Measurements from ENCODE around the gene TSPAN32.

The TSPAN32 gene

DNA sequence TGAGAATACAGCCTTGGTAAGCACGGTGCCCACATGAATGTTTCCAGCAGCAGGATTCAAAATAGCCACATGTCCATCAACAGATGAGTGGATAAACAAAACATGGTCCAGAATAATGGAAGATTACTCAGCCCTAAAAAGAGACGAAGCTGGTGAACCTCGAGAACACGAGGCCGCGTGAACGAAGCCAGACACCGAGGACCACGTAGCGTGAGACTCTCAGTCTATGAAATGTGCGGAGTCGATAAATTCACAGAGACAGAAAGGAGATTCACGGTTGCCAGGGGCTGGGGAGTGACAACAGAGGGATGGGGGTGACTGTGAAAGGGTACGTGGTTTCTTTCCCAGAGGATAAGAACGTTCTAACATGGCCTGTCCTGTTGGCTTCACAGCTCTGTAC, 28.5 kb upstream of the TSPAN32 start:
- no peak overlapping the region for H3K27ac ChIP-seq (ENCODE audit: extremely low read depth, low read depth, low read length)
- TF ChIP-seq ZNF747 (tag by site-specific recombination; IDR thresholded peaks at IDR 0.05) (no peak), ZNF37A (tag by site-specific recombination; IDR thresholded peaks at IDR 0.05) (no peak), ZNF677 (tag by site-specific recombination; IDR thresholded peaks at IDR 0.05) (no peak), ZNF133 (tag by site-specific recombination; IDR thresholded peaks at IDR 0.05) (no peak)
- ChIA-PET POLR2A (no interaction called here), CTCF (interaction anchor here (0.6 to 1.4 kb wide), 3 partner anchors 76 to 1425 kb away, joined by 3 to 6 read pairs (median 4); no protein-coding TSS in a partner anchor)
- H3K4me3 ChIP-seq (ENCODE audit: low read depth, low read length): no peak overlapping the region
- no peaks in the 10 kb centered on the region for H3K4me1 ChIP-seq (ENCODE audit: control insufficient read depth, insufficient read depth, low read length)
- H3K9me3 ChIP-seq (ENCODE audit: control insufficient read depth, insufficient read depth, low read depth, low read length): no peaks in the 10 kb centered on the region
- no peaks in the 10 kb centered on the region for H3K36me3 ChIP-seq (ENCODE audit: control insufficient read depth in 2 of 2, insufficient read depth in 1 of 2, low read length in 2 of 2)

DNA sequence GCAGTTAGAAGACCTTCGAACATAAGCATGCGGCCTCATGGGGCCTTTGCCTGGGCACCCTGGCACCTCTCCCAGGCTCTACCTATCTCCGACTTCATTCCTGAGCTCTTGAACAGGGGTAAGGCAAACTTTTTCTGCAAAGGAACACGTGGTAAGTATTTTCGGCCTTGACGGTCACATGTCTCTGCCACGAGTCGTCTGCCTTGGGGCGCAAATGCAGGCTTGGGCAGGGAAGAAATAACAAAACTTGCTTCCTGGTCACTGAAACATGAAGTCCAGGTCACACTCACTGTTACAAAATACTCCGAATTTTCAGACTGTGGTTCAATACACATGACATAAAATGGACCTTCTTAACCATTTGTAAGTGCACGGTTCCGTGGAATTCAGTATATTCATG, 28.0 kb upstream of the TSPAN32 start:
- Histone ChIP-seq H3K27ac (ENCODE audit: extremely low read depth, low read depth, low read length) (no peak overlapping the region), H3K4me3 (ENCODE audit: low read depth, low read length) (no peak overlapping the region), H3K4me1 (ENCODE audit: control insufficient read depth, insufficient read depth, low read length) (no peaks in the 10 kb centered on the region), H3K9me3 (ENCODE audit: control insufficient read depth, insufficient read depth, low read depth, low read length) (no peaks in the 10 kb centered on the region), H3K36me3 (ENCODE audit: control insufficient read depth in 2 of 2, insufficient read depth in 1 of 2, low read length in 2 of 2) (no peaks in the 10 kb centered on the region)
- CTCF ChIA-PET: interaction anchor here (0.6 to 1.4 kb wide), 4 partner anchors 76 to 1426 kb away, joined by 3 to 6 read pairs (median 4); no protein-coding TSS in a partner anchor
- TF ChIP-seq ZNF266 (tag by site-specific recombination; IDR thresholded peaks at IDR 0.05; ENCODE audit: low read depth) (no peak), ZNF792 (tag by site-specific recombination; IDR thresholded peaks at IDR 0.05) (no peak), PRDM1 (tag by site-specific recombination; IDR thresholded peaks at IDR 0.05) (no peak), ZNF658 (tag by site-specific recombination; IDR thresholded peaks at IDR 0.05) (no peak), ZNF175 (tag by site-specific recombination; IDR thresholded peaks at IDR 0.05) (no peak), ZBTB1 (tag by site-specific recombination; IDR thresholded peaks at IDR 0.05) (no peak), SP7 (tag by site-specific recombination; IDR thresholded peaks at IDR 0.05) (no peak), MZF1 (tag by site-specific recombination; IDR thresholded peaks at IDR 0.05; ENCODE audit: borderline replicate concordance) (no peak), ZNF521 (tag by site-specific recombination; IDR thresholded peaks at IDR 0.05) (no peak), ZNF701 (tag by site-specific recombination; IDR thresholded peaks at IDR 0.05) (no peak), ZFP69B (tag by site-specific recombination; IDR thresholded peaks at IDR 0.05) (no peak), ZNF660 (tag by site-specific recombination; IDR thresholded peaks at IDR 0.05) (no peak), FEZF1 (tag by site-specific recombination; IDR thresholded peaks at IDR 0.05) (no peak), ZNF558 (tag by site-specific recombination; IDR thresholded peaks at IDR 0.05) (no peak), ZNF768 (tag by site-specific recombination; IDR thresholded peaks at IDR 0.05) (no peak)
- TF ChIP-seq, protein P1, sequence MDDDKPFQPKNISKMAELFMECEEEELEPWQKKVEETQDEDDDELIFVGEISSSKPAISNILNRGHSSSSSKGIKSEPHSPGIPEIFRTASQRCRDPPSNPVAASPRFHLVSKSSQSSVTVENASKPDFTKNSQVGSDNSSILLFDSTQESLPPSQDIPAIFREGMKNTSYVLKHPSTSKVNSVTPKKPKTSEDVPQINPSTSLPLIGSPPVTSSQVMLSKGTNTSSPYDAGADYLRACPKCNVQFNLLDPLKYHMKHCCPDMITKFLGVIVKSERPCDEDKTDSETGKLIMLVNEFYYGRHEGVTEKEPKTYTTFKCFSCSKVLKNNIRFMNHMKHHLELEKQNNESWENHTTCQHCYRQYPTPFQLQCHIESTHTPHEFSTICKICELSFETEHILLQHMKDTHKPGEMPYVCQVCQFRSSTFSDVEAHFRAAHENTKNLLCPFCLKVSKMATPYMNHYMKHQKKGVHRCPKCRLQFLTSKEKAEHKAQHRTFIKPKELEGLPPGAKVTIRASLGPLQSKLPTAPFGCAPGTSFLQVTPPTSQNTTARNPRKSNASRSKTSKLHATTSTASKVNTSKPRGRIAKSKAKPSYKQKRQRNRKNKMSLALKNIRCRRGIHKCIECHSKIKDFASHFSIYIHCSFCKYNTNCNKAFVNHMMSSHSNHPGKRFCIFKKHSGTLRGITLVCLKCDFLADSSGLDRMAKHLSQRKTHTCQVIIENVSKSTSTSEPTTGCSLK (tag by site-specific recombination; IDR thresholded peaks at IDR 0.05): no peak
- TF ChIP-seq, protein P2, sequence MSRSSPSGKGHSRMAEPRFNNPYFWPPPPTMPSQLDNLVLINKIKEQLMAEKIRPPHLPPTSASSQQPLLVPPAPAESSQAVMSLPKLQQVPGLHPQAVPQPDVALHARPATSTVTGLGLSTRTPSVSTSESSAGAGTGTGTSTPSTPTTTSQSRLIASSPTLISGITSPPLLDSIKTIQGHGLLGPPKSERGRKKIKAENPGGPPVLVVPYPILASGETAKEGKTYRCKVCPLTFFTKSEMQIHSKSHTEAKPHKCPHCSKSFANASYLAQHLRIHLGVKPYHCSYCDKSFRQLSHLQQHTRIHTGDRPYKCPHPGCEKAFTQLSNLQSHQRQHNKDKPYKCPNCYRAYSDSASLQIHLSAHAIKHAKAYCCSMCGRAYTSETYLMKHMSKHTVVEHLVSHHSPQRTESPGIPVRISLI (tag by site-specific recombination; IDR thresholded peaks at IDR 0.05): no peak
- POLR2A ChIA-PET: no interaction called here
